ENCODE results near the gene E4F1. TPM values are rescaled to one million over a fixed set of nuclear protein-coding genes. Genes with fewer than 3 reads are reported as not detected.
"Not testable (repeated sequence)": the region's sequence is repeated elsewhere in the genome, so short reads cannot be mapped to it uniquely, and the experiment has no call there.

The E4F1 gene
- total and polyA plus RNA-seq, 9 donors = 0.58 to 26.2 (median 22.7) TPM

DNA sequence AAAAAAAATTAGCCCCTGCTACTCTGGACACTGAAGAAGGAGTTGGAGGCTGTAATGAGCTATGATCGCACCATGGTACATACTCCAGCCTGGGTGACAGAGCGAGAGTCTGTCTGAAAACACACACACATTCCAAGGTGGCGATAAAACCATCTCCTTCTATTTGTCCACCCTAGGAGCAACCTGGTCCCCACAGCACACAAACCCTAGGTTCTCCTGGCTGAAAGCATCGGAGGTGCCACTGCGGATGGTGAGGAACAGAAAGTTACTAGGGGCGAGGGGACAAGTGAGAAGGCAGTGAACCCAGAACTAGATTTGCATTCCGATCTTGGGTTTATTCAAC is 29.4 kb downstream of the E4F1 start:
- TF ChIP-seq, protein P1, sequence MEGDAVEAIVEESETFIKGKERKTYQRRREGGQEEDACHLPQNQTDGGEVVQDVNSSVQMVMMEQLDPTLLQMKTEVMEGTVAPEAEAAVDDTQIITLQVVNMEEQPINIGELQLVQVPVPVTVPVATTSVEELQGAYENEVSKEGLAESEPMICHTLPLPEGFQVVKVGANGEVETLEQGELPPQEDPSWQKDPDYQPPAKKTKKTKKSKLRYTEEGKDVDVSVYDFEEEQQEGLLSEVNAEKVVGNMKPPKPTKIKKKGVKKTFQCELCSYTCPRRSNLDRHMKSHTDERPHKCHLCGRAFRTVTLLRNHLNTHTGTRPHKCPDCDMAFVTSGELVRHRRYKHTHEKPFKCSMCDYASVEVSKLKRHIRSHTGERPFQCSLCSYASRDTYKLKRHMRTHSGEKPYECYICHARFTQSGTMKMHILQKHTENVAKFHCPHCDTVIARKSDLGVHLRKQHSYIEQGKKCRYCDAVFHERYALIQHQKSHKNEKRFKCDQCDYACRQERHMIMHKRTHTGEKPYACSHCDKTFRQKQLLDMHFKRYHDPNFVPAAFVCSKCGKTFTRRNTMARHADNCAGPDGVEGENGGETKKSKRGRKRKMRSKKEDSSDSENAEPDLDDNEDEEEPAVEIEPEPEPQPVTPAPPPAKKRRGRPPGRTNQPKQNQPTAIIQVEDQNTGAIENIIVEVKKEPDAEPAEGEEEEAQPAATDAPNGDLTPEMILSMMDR (IDR thresholded peaks at IDR 0.05) = no peak
- TF ChIP-seq EP300 (IDR thresholded peaks at IDR 0.05) (no peak), POLR2A (IDR thresholded peaks at IDR 0.05) (no peak)
- 94 to 96% (median 95%) methylated on average over 7 of the region's 7 CpGs for WGBS, 3 donors
- intact Hi-C loops (cut with DNase I) = loop anchor here in 1 of 4 donors (10.0 kb wide), 1 partner anchor 98 kb away; the partner anchor contains the start of gene TRAF7
- no peaks in the 10 kb centered on the region for H3K9me3 ChIP-seq
- H3K27me3 ChIP-seq = no peaks in the 10 kb centered on the region
- no peak overlapping the region for H3K27ac ChIP-seq
- no peak overlapping the region for H3K4me3 ChIP-seq
- H3K4me1 ChIP-seq (ENCODE audit: insufficient read depth) = peaks cover 2% of the 10 kb centered on the region
- no peaks in the 10 kb centered on the region for H3K36me3 ChIP-seq
- DNase-seq = no peak

DNA sequence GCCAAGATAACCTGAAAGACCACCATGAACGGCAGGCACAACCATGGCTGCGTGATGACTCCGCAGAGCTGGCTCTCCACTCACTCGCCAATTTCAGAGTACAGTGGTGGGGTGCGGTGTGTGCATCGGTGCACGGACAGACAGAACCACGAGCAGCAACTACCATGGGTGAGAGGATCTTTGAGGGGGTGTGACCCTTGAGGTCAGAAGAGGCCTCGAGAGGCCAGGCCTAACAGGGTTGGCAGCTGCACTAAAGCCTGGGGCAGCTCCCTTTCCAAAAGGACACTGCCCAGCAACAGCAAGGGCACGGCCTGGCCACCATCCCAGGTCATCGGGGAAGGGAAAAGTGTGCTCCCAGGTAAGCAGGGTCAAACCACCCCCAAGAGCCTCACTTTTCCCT is 29.9 kb downstream of the E4F1 start:
- Histone ChIP-seq H3K27ac (no peak overlapping the region), H3K9me3 (no peaks in the 10 kb centered on the region), H3K4me1 (ENCODE audit: insufficient read depth) (peaks cover 2% of the 10 kb centered on the region), H3K27me3 (no peaks in the 10 kb centered on the region), H3K4me3 (no peak overlapping the region), H3K36me3 (no peaks in the 10 kb centered on the region)
- intact Hi-C loops (cut with DNase I) = loop anchor here in 1 of 4 donors (10.0 kb wide), 1 partner anchor 98 kb away; the partner anchor contains the start of gene TRAF7
- TF ChIP-seq EP300 (IDR thresholded peaks at IDR 0.05) = no peak
- TF ChIP-seq, protein P1 (IDR thresholded peaks at IDR 0.05) = no peak
- no peak for TF ChIP-seq POLR2A (IDR thresholded peaks at IDR 0.05)
- DNase-seq = no peak
- WGBS, 3 donors = 75 to 85% (median 76%) methylated on average over 11 of the region's 11 CpGs

DNA sequence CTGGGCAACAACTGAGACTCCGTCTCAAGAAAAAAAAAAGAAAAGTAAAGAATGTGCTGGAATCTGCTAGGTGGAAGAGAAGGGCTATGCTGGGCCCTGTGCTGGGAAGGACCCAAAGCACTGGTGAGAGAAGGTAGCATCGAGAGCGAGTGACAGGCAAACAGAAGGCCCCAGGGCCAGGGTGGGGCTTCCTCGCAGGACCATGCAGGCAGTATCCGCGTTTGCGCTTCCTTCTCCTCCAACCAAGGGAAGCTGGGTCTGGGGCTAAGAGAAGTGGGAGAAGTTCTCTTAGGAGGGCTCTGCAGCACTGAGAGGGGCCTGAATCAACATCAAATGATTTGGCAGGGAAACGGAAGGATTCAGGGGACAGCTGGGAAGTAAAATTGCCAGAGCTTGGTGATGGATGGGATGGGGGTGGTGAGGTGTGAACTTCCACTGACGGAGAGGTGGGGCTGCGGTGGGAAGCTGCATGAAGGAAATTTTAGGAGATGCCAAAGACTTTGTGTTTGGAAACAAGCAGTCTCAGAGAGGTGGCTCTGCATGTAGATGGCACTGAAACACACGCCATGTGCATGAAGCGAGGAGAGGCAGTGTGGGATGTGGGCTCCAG is 33.2 kb downstream of the E4F1 start:
- 81 to 85% (median 84%) methylated on average over 12 of the region's 12 CpGs for WGBS, 3 donors
- Histone ChIP-seq H3K9me3 (no peaks in the 10 kb centered on the region), H3K4me1 (ENCODE audit: insufficient read depth) (peaks cover 1% of the 10 kb centered on the region), H3K36me3 (no peaks in the 10 kb centered on the region), H3K27ac (no peak overlapping the region), H3K4me3 (no peak overlapping the region), H3K27me3 (no peaks in the 10 kb centered on the region)
- intact Hi-C loops (cut with DNase I) = loop anchor here in 1 of 4 donors (10.0 kb wide), 1 partner anchor 102 kb away; the partner anchor contains the start of gene TRAF7
- TF ChIP-seq EP300 (IDR thresholded peaks at IDR 0.05) = no peak
- TF ChIP-seq, protein P1 (IDR thresholded peaks at IDR 0.05) = no peak
- no peak for TF ChIP-seq POLR2A (IDR thresholded peaks at IDR 0.05)
- DNase-seq = no peak

DNA sequence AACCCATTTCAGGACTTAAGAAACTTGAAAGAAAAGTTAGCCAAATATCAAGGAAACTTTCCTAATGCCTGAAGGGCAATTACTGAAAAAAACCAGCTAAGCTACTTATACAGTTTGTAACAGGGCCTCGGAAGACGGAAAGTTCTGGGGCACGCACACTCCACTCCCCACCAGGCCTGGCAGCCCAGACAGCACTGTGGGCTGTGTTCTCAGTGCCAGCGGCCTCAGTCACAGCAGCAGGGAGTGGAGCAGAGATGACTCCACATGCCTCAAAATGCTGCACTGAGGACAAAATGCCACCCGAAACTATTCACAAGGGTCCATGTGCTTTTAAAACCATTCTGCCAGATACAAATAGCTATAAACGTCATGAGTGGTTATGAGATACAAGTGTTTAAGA is 34.3 kb downstream of the E4F1 start:
- intact Hi-C loops (cut with DNase I) = loop anchor here in 1 of 4 donors (10.0 kb wide), 1 partner anchor 103 kb away; the partner anchor contains the start of gene TRAF7
- Histone ChIP-seq H3K9me3 (no peaks in the 10 kb centered on the region), H3K4me3 (no peak overlapping the region), H3K27ac (no peak overlapping the region), H3K4me1 (ENCODE audit: insufficient read depth) (no peaks in the 10 kb centered on the region), H3K27me3 (no peaks in the 10 kb centered on the region), H3K36me3 (no peaks in the 10 kb centered on the region)
- 84 to 93% (median 91%) methylated on average over 6 of the region's 6 CpGs for WGBS, 3 donors
- TF ChIP-seq, protein P1 (IDR thresholded peaks at IDR 0.05) = no peak
- TF ChIP-seq POLR2A (IDR thresholded peaks at IDR 0.05) = no peak
- TF ChIP-seq EP300 (IDR thresholded peaks at IDR 0.05) = no peak
- DNase-seq = no peak

DNA sequence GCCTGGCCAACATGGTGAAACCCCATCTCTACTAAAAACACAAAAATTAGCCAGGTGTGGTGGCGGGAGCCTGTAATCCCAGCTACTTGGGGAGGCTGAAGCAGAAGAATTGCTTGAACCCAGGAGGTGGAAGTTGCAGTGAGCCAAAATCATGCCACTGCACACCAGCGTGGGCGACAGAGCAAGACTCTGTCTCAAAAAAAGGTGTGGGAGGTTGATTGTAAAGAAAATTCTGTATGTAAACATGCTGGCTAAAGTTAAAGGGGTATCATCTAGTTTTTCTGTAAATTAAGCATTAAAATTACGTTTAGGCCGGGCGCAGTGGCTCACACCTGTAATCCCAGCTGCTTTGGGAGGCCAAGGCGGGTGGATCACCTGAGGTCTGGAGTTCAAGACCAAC is 35.1 kb downstream of the E4F1 start:
- H3K4me1 ChIP-seq (ENCODE audit: insufficient read depth); H3K27me3 ChIP-seq; H3K36me3 ChIP-seq; DNase-seq; H3K27ac ChIP-seq; H3K9me3 ChIP-seq; H3K4me3 ChIP-seq: not testable (repeated sequence)
- intact Hi-C loops (cut with DNase I) = loop anchor here in 1 of 4 donors (10.0 kb wide), 1 partner anchor 104 kb away; the partner anchor contains the start of gene TRAF7
- 89 to 90% (median 90%) methylated on average over 7 of the region's 7 CpGs for WGBS, 3 donors
